Measurements from ENCODE around the gene TECTA. TPM values are rescaled to one million over a fixed set of nuclear protein-coding genes. Genes with fewer than 3 reads are reported as not detected.
"Not testable (repeated sequence)": the region's sequence is repeated elsewhere in the genome, so short reads cannot be mapped to it uniquely, and the experiment has no call there.

Gene TECTA
- total RNA-seq, 1 donor from 2014 or later, result 0.91 TPM

DNA sequence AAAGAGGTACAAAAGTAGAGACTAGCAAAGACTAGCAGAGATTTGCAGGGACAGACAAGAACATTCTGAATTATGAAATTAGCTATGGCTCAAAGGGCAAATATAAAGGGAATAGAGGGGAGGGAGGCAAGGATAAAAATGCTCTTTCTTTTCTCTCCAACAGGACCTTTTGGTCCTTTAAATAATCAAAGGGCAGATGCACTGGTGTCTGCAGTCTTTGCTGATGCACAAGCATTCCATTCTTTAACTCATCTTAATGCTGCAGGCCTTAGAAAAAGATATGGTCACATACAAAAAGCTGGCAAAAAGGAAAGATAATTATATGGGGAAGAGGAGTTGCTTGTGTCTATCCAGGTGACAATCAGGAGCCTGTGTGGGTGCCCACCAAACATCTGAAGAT, 137.9 kb downstream of the TECTA start:
- Histone ChIP-seq H3K27me3 (ENCODE audit: insufficient read depth, low read length) (no peaks in the 10 kb centered on the region), H3K36me3 (ENCODE audit: insufficient read depth, low read length) (no peaks in the 10 kb centered on the region), H3K4me2 (ENCODE audit: low read length) (no peak overlapping the region), H3K9me3 (ENCODE audit: insufficient read depth, low read depth, low read length) (no peaks in the 10 kb centered on the region), H3K4me3 (ENCODE audit: insufficient read depth, low read depth, low read length) (no peak overlapping the region), H3K27ac (ENCODE audit: low read depth, low read length) (peak overlapping the region; percentile 43), H4K20me1 (ENCODE audit: insufficient read depth, low read length) (no peaks in the 10 kb centered on the region), H3K79me2 (ENCODE audit: insufficient read depth, low read length) (no peaks in the 10 kb centered on the region), H3K4me1 (ENCODE audit: insufficient read depth, low read length) (peaks cover 20% of the 10 kb centered on the region), H3K9ac (ENCODE audit: low read length) (peak overlapping the region; percentile 17), H2AFZ (ENCODE audit: low read depth, low read length) (no peak overlapping the region)
- H3K27ac Mint-ChIP-seq (ENCODE audit: unreplicated experiment), result no peak overlapping the region
- no peaks in the 10 kb centered on the region for H3K36me3 Mint-ChIP-seq (ENCODE audit: low read depth, unreplicated experiment)
- DNase-seq (ENCODE audit: low read depth) (no peak), FAIRE-seq (no peak)
- H3K4me3 Mint-ChIP-seq (ENCODE audit: unreplicated experiment), result no peak overlapping the region
- H3K4me1 Mint-ChIP-seq (ENCODE audit: low read depth, unreplicated experiment), result peaks cover 53% of the 10 kb centered on the region
- no peaks in the 10 kb centered on the region for H3K9me3 Mint-ChIP-seq (ENCODE audit: unreplicated experiment)
- no peak for TF ChIP-seq EZH2 (IDR thresholded peaks at IDR 0.05; ENCODE audit: insufficient read depth, low read length)
- TF ChIP-seq, protein P1, sequence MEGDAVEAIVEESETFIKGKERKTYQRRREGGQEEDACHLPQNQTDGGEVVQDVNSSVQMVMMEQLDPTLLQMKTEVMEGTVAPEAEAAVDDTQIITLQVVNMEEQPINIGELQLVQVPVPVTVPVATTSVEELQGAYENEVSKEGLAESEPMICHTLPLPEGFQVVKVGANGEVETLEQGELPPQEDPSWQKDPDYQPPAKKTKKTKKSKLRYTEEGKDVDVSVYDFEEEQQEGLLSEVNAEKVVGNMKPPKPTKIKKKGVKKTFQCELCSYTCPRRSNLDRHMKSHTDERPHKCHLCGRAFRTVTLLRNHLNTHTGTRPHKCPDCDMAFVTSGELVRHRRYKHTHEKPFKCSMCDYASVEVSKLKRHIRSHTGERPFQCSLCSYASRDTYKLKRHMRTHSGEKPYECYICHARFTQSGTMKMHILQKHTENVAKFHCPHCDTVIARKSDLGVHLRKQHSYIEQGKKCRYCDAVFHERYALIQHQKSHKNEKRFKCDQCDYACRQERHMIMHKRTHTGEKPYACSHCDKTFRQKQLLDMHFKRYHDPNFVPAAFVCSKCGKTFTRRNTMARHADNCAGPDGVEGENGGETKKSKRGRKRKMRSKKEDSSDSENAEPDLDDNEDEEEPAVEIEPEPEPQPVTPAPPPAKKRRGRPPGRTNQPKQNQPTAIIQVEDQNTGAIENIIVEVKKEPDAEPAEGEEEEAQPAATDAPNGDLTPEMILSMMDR (IDR thresholded peaks at IDR 0.05; ENCODE audit: insufficient read depth, low read depth, low read length), result no peak
- H3K27me3 Mint-ChIP-seq (ENCODE audit: low read depth, unreplicated experiment), result no peaks in the 10 kb centered on the region

DNA sequence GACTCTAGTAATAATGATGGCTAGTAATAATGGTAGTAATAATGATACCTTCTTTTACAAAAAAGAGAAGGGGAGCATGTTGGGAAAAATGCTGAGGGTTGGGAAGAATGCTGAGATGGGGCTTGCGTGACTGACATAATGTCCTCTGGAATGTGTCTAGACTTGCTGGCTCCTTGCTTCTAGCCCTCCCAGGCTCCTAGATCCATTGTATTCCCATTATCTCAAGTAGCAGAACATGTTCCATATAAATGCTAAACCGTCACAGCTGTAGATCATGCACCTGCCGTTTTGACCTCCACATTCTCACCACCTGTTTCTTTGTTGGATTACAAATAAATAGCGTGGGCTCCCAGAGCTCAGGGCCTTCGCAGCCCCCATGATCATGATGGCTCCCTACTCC, 139.0 kb downstream of the TECTA start:
- Histone ChIP-seq H3K4me1 (ENCODE audit: insufficient read depth, low read length) (peaks cover 20% of the 10 kb centered on the region), H3K27ac (ENCODE audit: low read depth, low read length) (peak overlapping the region; percentile 43)
- H3K9me3 ChIP-seq (ENCODE audit: insufficient read depth, low read depth, low read length); H3K36me3 ChIP-seq (ENCODE audit: insufficient read depth, low read length); H3K27me3 Mint-ChIP-seq (ENCODE audit: low read depth, unreplicated experiment); H3K79me2 ChIP-seq (ENCODE audit: insufficient read depth, low read length); H3K27me3 ChIP-seq (ENCODE audit: insufficient read depth, low read length); H3K4me2 ChIP-seq (ENCODE audit: low read length); H3K4me3 ChIP-seq (ENCODE audit: insufficient read depth, low read depth, low read length); H3K9me3 Mint-ChIP-seq (ENCODE audit: unreplicated experiment); H3K4me3 Mint-ChIP-seq (ENCODE audit: unreplicated experiment); H4K20me1 ChIP-seq (ENCODE audit: insufficient read depth, low read length); FAIRE-seq; H3K36me3 Mint-ChIP-seq (ENCODE audit: low read depth, unreplicated experiment); H2AFZ ChIP-seq (ENCODE audit: low read depth, low read length); H3K9ac ChIP-seq (ENCODE audit: low read length): not testable (repeated sequence)
- Mint-ChIP-seq H3K27ac (ENCODE audit: unreplicated experiment) (peak overlapping the region; percentile 77), H3K4me1 (ENCODE audit: low read depth, unreplicated experiment) (peaks cover 57% of the 10 kb centered on the region)
- peak; percentile 83 for DNase-seq (ENCODE audit: low read depth)

DNA sequence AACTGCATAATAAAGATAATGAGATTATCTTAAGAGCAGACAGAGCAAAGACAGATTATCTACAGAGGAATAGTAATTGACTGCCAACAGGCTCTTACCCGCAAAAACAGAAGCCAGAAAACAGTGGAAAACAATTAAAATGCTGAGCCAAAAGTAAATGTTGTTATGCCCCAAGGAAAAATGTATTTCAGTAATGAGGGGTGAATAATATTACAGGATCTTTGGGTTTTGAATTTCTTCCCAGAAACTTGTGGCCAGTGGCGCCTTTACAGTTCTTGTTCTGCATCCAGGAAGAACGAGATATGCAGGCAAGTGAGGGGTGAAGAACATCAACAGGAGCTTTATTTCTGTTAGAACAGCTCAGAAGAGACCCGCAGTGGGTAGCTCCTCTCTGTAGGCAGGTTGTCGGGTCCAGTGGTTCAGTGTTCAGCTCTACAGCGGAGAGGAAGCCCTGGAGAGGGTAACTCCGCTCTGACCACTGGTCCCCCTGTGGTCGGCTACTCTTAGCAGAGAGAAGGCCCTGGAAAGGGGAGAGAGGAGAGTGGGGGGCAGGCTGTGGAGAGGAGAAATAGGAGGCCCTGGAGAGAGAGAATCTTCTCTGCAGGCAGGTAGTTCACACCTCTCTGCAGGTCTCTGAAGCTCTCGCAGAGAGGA, 139.7 kb downstream of the TECTA start:
- Histone ChIP-seq H3K36me3 (ENCODE audit: insufficient read depth, low read length) (no peaks in the 10 kb centered on the region), H4K20me1 (ENCODE audit: insufficient read depth, low read length) (no peaks in the 10 kb centered on the region), H3K9me3 (ENCODE audit: insufficient read depth, low read depth, low read length) (no peaks in the 10 kb centered on the region), H3K79me2 (ENCODE audit: insufficient read depth, low read length) (no peaks in the 10 kb centered on the region), H3K4me1 (ENCODE audit: insufficient read depth, low read length) (peaks cover 20% of the 10 kb centered on the region), H3K4me3 (ENCODE audit: insufficient read depth, low read depth, low read length) (no peak overlapping the region), H2AFZ (ENCODE audit: low read depth, low read length) (no peak overlapping the region), H3K4me2 (ENCODE audit: low read length) (no peak overlapping the region), H3K27ac (ENCODE audit: low read depth, low read length) (peak overlapping the region; percentile 10), H3K9ac (ENCODE audit: low read length) (no peak overlapping the region), H3K27me3 (ENCODE audit: insufficient read depth, low read length) (no peaks in the 10 kb centered on the region)
- TF ChIP-seq, protein P1 (IDR thresholded peaks at IDR 0.05; ENCODE audit: insufficient read depth, low read depth, low read length), result no peak
- no peak for TF ChIP-seq EZH2 (IDR thresholded peaks at IDR 0.05; ENCODE audit: insufficient read depth, low read length)
- Mint-ChIP-seq H3K36me3 (ENCODE audit: low read depth, unreplicated experiment) (no peaks in the 10 kb centered on the region), H3K9me3 (ENCODE audit: unreplicated experiment) (no peaks in the 10 kb centered on the region), H3K4me3 (ENCODE audit: unreplicated experiment) (no peak overlapping the region), H3K27me3 (ENCODE audit: low read depth, unreplicated experiment) (no peaks in the 10 kb centered on the region), H3K4me1 (ENCODE audit: low read depth, unreplicated experiment) (peaks cover 54% of the 10 kb centered on the region), H3K27ac (ENCODE audit: unreplicated experiment) (peak overlapping the region; percentile 63)
- FAIRE-seq, result no peak
- peak; percentile 75 for DNase-seq (ENCODE audit: low read depth)

Other genes with a start within 250 kb of the TECTA start
- gene TBCEL, start 77.1 kb upstream of the TECTA start, total RNA-seq, result 25.9 and 30.1 TPM in 2 replicates
- 68.3 and 81.8 TPM in 2 replicates for gene SC5D, start 191.5 kb downstream of the TECTA start, total RNA-seq

Measured in astrocyte (in vitro differentiated cells and primary cell).